SK-N-SH (cell line): Measurements from ENCODE around the gene ABLIM2. TPM values are rescaled to one million over a fixed set of nuclear protein-coding genes. Genes with fewer than 3 reads are reported as not detected.

Experiments used
- CTCF ChIA-PET: fragments of 300-600, 350-600 bp; formaldehyde crosslinking; extraction: SDS; loops from one replicate; lab custom pipeline; 2021; lab: Yijun Ruan, JAX
- POLR2A ChIA-PET: fragments of 350-600 bp; sonication (Branson Sonifier 250); formaldehyde crosslinking; extraction: SDS; loops from one replicate; lab custom pipeline; 2020; ENCODE audit warnings: antibody characterized with exemption, inconsistent platforms; lab: Yijun Ruan, JAX
- DNase-seq: peaks from one replicate; pipeline ENCODE4 v3.0.0; 2012
- H2AFZ ChIP-seq: fragments of 200-600 bp; sonication (generic); 2 replicates; pipeline ENCODE4 v1.8.1; 2016; ENCODE audit warnings: antibody characterized with exemption, mild to moderate bottlenecking, low read depth
- H3F3A ChIP-seq: fragments of 200-600 bp; sonication (generic); replicated peaks from 2 replicates; pipeline ENCODE3; 2016; ENCODE audit warnings: antibody characterized with exemption, mild to moderate bottlenecking; ENCODE audit not compliant: insufficient read depth
- H3K27ac ChIP-seq, 2 experiments: fragments of 200-500 bp in 1 of 2; fragments of 200-600 bp in 1 of 2; sonication (Bioruptor generic) in 1 of 2; sonication (generic), shearing (Covaris generic) in 1 of 2; 2 replicates each; pipeline versions ENCODE4 v1.5.1 to v1.6.1; 2014 to 2016; ENCODE audit warnings: low read depth in 2 of 2, inconsistent platforms in 1 of 2, low read length in 1 of 2, mild to moderate bottlenecking in 1 of 2, mixed read lengths in 1 of 2
- H3K27me3 ChIP-seq: fragments of 200-600 bp; sonication (generic), shearing (Covaris generic); 2 replicates; pipeline ENCODE4 v1.6.1; 2016; ENCODE audit warnings: mixed run types; ENCODE audit not compliant: insufficient read depth
- H3K36me3 ChIP-seq, 2 experiments: fragments of 200-500 bp in 1 of 2; fragments of 200-600 bp in 1 of 2; sonication (Bioruptor generic) in 1 of 2; sonication (generic) in 1 of 2; replicated peaks in 1 of 2; 2 replicates each; pipeline versions ENCODE3 to v1.5.1; 2014 to 2016; ENCODE audit warnings: low read length in 1 of 2, mild to moderate bottlenecking in 1 of 2; ENCODE audit not compliant: insufficient read depth in 2 of 2, control insufficient read depth in 1 of 2
- H3K4me1 ChIP-seq, 2 experiments: fragments of 200-500 bp in 1 of 2; fragments of 200-600 bp in 1 of 2; sonication (Bioruptor generic) in 1 of 2; sonication (generic), shearing (Covaris generic) in 1 of 2; 2 replicates each; pipeline versions ENCODE4 v1.5.1 to v1.6.1; 2014 to 2016; ENCODE audit warnings: low read depth in 1 of 2, low read length in 1 of 2, mixed run types in 1 of 2; ENCODE audit not compliant: insufficient read depth in 2 of 2, control insufficient read depth in 1 of 2
- H3K4me2 ChIP-seq: fragments of 200-600 bp; sonication (generic), shearing (Covaris generic); 2 replicates; pipeline ENCODE4 v1.6.1; 2017; ENCODE audit warnings: mixed run types
- H3K4me3 ChIP-seq, 2 experiments: fragments of 200-500 bp in 1 of 2; fragments of 200-600 bp in 1 of 2; sonication (Bioruptor generic) in 1 of 2; sonication (generic), shearing (Covaris generic) in 1 of 2; 2 replicates each; pipeline versions ENCODE4 v1.5.1 to v1.8.1; 2014 to 2016; ENCODE audit warnings: low read depth in 2 of 2, inconsistent platforms in 1 of 2, low read length in 1 of 2, mild to moderate bottlenecking in 1 of 2, mixed read lengths in 1 of 2, moderate library complexity in 1 of 2
- H3K79me2 ChIP-seq: fragments of 200-600 bp; sonication (generic); 2 replicates; pipeline ENCODE4 v1.8.1; 2017; ENCODE audit warnings: mild to moderate bottlenecking; ENCODE audit not compliant: insufficient read depth
- H3K9ac ChIP-seq: fragments of 200-600 bp; sonication (generic); 2 replicates; pipeline ENCODE4 v1.6.1; 2017; ENCODE audit warnings: mixed run types
- H3K9me2 ChIP-seq: fragments of 200-600 bp; sonication (generic); 2 replicates; pipeline ENCODE4 v1.6.1; 2017; ENCODE audit warnings: mixed run types
- H3K9me3 ChIP-seq: fragments of 200-600 bp; sonication (generic); 2 replicates; pipeline ENCODE4 v1.6.1; 2017; ENCODE audit warnings: mixed run types, mild to moderate bottlenecking, moderate library complexity
- H4K20me1 ChIP-seq: fragments of 200-600 bp; sonication (generic); 2 replicates; pipeline ENCODE4 v1.6.1; 2017; ENCODE audit warnings: mild to moderate bottlenecking, mixed run types; ENCODE audit not compliant: insufficient read depth
- EZH2phosphoT487 ChIP-seq: fragments of 200-600 bp; sonication (generic); IDR thresholded peaks from 2 replicates; pipeline ENCODE4 v1.6.1; 2017; ENCODE audit warnings: low read depth, mixed run types, mild to moderate bottlenecking, antibody characterized with exemption, moderate library complexity, borderline replicate concordance
- FOSL2 ChIP-seq: IDR thresholded peaks from 2 replicates; pipeline ENCODE4 v1.4.0; 2012; ENCODE audit warnings: low read depth, mild to moderate bottlenecking, moderate library complexity, borderline replicate concordance
- MXI1 ChIP-seq: IDR thresholded peaks from 2 replicates; pipeline ENCODE4 v1.6.1; 2012; ENCODE audit warnings: mild to moderate bottlenecking, low read depth, low read length, improper control_type of control experiment
- PBX3 ChIP-seq: IDR thresholded peaks from 2 replicates; pipeline ENCODE4; 2012
- RCOR1 ChIP-seq: fragments of 150-350 bp; IDR thresholded peaks from 2 replicates; pipeline ENCODE4 v1.6.1; 2017; ENCODE audit warnings: antibody characterized with exemption, low read length
- RXRA ChIP-seq: IDR thresholded peaks from 2 replicates; pipeline ENCODE4 v1.4.0; 2012; ENCODE audit warnings: low read depth, mild to moderate bottlenecking, borderline replicate concordance
- SIN3A ChIP-seq: IDR thresholded peaks from 2 replicates; pipeline ENCODE4 v1.6.1; 2012; ENCODE audit warnings: low read depth, mild to moderate bottlenecking, low read length, moderate library complexity, borderline replicate concordance
- USF2 ChIP-seq: fragments of 150-350 bp; IDR thresholded peaks from 2 replicates; pipeline ENCODE4 v1.6.1; 2017; ENCODE audit warnings: antibody characterized with exemption, low read length, low read depth, borderline replicate concordance
- WGBS: methylation state at CpG from one replicate; pipeline ENCODE4 v1.1.6; 2017; ENCODE audit warnings: low lambda C conversion rate; 5-methylcytosine and 5-hydroxymethylcytosine counted together
- polyA plus RNA-seq, 3 experiments: library from polyadenylated mRNA; depleted of rRNA; stranded (reverse); fragments of >200 nt; gene quantifications; 2 replicates each; pipeline ENCODE4 v1.2.3, GENCODE V29; 2012
- TF ChIP-seq, protein P1 (sequence below): IDR thresholded peaks from 2 replicates; pipeline ENCODE4 v1.4.0; 2012; ENCODE audit warnings: low read depth, borderline replicate concordance
- TF ChIP-seq, protein P2 (sequence below): IDR thresholded peaks from 2 replicates; pipeline ENCODE4 v1.6.1; 2012; ENCODE audit warnings: mild to moderate bottlenecking, low read depth, low read length, moderate library complexity

The ABLIM2 gene
- polyA plus RNA-seq, 1 of the 3 experiments (the other 2 are of a cell fraction), result 0.53 TPM

DNA sequence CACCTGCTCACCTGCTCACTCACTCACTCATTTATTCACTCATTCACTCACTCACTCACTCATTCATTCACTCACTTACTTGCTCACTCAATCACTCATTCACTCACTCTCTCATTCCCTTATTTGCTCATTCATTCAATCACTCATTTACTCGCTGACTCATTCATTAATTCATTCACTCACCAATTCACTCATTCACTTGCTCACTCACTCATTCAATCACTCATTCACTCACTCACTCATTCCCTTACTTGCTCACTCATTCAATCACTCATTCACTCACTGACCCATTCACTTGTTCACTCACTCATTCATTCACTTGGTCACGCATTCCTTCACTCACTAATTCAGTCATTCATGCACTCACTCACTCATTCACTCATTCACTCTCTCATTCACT lies 130.2 kb downstream of the ABLIM2 start (continued):
- no peak for TF ChIP-seq FOSL2

DNA sequence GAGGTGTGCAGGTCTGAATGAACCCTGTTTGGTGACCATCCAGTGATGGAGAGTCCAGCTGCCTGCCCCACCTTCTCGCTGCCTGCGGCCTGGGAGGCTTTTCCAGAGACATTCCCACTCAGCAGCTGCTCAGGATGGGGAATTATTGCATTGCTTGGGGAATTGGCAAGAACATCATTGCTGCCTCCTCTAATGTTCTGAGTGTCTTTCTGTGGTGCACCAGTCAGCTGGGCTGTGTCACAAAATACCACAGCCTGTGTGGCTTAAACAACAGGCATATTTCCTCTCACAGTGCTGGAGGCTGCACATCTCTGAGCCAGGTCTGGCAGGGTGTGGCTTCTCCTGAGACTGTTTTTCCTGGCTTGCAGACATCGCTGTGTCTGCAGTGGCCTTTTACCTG lies 132.2 kb downstream of the ABLIM2 start:
- Histone ChIP-seq H3K9ac (no peak overlapping the region), H3K9me2 (no peaks in the 10 kb centered on the region), H3K4me1 (peaks cover 0 to 16% of the 10 kb centered on the region in 2 experiments; a peak in 1 of 4 replicates), H3K27me3 (peaks cover 9% of the 10 kb centered on the region; the same call in 1 of the 2 replicates), H3K9me3 (no peaks in the 10 kb centered on the region), H2AFZ (no peak overlapping the region), H3K36me3 (no peaks in the 10 kb centered on the region), H3K27ac (no peak overlapping the region), H3F3A (no peaks in the 10 kb centered on the region), H3K4me3 (no peak overlapping the region), H3K4me2 (no peak overlapping the region), H3K79me2 (no peaks in the 10 kb centered on the region), H4K20me1 (no peaks in the 10 kb centered on the region)
- DNase-seq, result no peak
- WGBS, result 92% methylated on average over 1 of the region's 3 CpGs
- ChIA-PET CTCF (no interaction called here), POLR2A (no interaction called here)
- TF ChIP-seq, protein P1, sequence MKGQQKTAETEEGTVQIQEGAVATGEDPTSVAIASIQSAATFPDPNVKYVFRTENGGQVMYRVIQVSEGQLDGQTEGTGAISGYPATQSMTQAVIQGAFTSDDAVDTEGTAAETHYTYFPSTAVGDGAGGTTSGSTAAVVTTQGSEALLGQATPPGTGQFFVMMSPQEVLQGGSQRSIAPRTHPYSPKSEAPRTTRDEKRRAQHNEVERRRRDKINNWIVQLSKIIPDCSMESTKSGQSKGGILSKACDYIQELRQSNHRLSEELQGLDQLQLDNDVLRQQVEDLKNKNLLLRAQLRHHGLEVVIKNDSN, result no peak

DNA sequence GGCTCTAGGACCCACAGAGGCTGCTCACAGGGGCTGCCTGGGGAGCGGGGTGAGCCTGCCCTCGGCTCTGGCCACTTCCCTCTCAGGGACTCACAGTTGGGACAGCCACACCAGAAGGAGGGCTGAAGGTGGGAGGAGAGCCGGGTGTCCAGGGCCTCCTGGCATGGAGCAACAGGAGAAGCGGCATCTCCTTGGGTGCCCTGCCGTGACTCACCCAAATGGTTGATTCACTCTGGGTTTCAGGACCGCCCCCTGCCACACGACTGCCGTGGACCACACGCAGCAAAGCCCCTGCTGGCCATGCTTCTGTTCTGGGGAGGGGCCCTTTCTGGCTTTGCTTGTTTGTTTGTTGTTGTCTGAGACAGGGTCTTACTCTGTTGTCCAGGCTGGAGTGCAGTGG lies 132.9 kb downstream of the ABLIM2 start:
- WGBS, result 92% methylated on average over 2 of the region's 9 CpGs
- H3K4me3 ChIP-seq, result no peak overlapping the region
- ChIA-PET CTCF (no interaction called here), POLR2A (no interaction called here)
- no peak for TF ChIP-seq FOSL2
- no peak for TF ChIP-seq USF2
- no peak for TF ChIP-seq PBX3
- TF ChIP-seq, protein P2, sequence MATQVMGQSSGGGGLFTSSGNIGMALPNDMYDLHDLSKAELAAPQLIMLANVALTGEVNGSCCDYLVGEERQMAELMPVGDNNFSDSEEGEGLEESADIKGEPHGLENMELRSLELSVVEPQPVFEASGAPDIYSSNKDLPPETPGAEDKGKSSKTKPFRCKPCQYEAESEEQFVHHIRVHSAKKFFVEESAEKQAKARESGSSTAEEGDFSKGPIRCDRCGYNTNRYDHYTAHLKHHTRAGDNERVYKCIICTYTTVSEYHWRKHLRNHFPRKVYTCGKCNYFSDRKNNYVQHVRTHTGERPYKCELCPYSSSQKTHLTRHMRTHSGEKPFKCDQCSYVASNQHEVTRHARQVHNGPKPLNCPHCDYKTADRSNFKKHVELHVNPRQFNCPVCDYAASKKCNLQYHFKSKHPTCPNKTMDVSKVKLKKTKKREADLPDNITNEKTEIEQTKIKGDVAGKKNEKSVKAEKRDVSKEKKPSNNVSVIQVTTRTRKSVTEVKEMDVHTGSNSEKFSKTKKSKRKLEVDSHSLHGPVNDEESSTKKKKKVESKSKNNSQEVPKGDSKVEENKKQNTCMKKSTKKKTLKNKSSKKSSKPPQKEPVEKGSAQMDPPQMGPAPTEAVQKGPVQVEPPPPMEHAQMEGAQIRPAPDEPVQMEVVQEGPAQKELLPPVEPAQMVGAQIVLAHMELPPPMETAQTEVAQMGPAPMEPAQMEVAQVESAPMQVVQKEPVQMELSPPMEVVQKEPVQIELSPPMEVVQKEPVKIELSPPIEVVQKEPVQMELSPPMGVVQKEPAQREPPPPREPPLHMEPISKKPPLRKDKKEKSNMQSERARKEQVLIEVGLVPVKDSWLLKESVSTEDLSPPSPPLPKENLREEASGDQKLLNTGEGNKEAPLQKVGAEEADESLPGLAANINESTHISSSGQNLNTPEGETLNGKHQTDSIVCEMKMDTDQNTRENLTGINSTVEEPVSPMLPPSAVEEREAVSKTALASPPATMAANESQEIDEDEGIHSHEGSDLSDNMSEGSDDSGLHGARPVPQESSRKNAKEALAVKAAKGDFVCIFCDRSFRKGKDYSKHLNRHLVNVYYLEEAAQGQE, result no peak
- no peak for TF ChIP-seq RXRA
- TF ChIP-seq SIN3A, result no peak
- no peak for TF ChIP-seq EZH2phosphoT487
- no peak for TF ChIP-seq RCOR1
- TF ChIP-seq MXI1, result no peak
- H3K27ac ChIP-seq, result no peak overlapping the region
- H3K27me3 ChIP-seq, result peaks cover 9% of the 10 kb centered on the region; the same call in 1 of the 2 replicates
- H2AFZ ChIP-seq, result no peak overlapping the region
- H3K4me2 ChIP-seq, result no peak overlapping the region
- H3K9me2 ChIP-seq, result no peaks in the 10 kb centered on the region
- H4K20me1 ChIP-seq, result no peaks in the 10 kb centered on the region
- H3K9ac ChIP-seq, result no peak overlapping the region
- H3K36me3 ChIP-seq, result no peaks in the 10 kb centered on the region
- H3F3A ChIP-seq, result no peaks in the 10 kb centered on the region
- DNase-seq, result no peak
- H3K79me2 ChIP-seq, result no peaks in the 10 kb centered on the region
- H3K9me3 ChIP-seq, result no peaks in the 10 kb centered on the region
- peaks cover 0 to 16% of the 10 kb centered on the region in 2 experiments; a peak in 1 of 4 replicates for H3K4me1 ChIP-seq
